Measurements from ENCODE around the gene RAI1. TPM values are rescaled to one million over a fixed set of nuclear protein-coding genes. Genes with fewer than 3 reads are reported as not detected.
A peak's percentile ranks its signal among the peaks of the same experiment; 100 is the strongest.

Gene RAI1
- total RNA-seq, 1 donor = 16.0 TPM

DNA sequence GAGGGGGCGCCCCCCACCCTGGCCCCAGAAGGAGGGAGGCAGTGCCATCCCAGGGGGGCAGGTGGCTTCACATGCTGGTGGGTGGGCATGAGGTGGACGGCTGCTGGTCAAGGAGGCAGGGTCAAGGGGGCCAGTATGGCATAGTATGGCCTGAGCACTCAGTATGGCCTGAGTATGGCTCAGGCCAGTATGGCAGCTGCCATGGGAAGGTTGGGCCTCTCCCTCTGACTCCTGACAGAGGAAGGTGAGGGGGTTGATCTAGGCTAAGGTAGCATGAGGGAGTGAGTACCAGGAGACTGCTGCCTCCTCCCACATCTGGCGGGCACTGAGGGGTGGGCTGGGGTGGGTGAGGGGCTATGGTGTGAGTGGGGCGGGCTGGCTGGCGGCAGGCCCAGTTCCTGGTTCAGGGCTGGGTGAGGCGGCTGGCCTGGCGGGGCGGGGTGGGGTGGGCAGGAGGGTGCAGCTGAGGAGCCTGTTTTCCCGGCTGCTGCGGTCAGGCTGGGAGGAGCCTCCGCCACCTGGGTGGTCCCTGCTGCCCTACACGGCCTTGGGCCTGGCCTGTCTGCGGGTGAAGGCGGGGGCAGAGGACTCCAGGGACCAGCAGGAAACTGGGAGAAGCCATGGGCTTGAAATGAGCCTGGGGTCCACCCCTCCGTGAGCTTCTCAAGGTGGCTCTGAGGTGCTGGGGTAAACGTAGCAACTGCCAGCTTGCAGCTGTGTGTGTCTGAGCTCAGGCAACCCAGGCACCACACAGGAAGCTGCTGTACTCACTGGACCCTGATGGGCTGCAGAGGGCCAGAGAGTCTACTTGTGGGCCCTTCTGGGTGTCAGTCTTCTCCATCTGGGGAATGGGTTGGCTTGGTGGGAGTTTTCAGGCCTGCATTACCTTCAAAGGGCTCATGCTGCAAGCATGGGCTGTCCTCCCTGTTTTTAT, 57.0 kb downstream of the RAI1 start:
- H3K4me3 ChIP-seq (ENCODE audit: low read depth, low read length) = no peak overlapping the region
- TF ChIP-seq, protein P1, sequence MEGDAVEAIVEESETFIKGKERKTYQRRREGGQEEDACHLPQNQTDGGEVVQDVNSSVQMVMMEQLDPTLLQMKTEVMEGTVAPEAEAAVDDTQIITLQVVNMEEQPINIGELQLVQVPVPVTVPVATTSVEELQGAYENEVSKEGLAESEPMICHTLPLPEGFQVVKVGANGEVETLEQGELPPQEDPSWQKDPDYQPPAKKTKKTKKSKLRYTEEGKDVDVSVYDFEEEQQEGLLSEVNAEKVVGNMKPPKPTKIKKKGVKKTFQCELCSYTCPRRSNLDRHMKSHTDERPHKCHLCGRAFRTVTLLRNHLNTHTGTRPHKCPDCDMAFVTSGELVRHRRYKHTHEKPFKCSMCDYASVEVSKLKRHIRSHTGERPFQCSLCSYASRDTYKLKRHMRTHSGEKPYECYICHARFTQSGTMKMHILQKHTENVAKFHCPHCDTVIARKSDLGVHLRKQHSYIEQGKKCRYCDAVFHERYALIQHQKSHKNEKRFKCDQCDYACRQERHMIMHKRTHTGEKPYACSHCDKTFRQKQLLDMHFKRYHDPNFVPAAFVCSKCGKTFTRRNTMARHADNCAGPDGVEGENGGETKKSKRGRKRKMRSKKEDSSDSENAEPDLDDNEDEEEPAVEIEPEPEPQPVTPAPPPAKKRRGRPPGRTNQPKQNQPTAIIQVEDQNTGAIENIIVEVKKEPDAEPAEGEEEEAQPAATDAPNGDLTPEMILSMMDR (IDR thresholded peaks at IDR 0.05; ENCODE audit: insufficient read depth, low read depth, low read length) = no peak
- peak; percentile 81 for DNase-seq (ENCODE audit: low read depth)

DNA sequence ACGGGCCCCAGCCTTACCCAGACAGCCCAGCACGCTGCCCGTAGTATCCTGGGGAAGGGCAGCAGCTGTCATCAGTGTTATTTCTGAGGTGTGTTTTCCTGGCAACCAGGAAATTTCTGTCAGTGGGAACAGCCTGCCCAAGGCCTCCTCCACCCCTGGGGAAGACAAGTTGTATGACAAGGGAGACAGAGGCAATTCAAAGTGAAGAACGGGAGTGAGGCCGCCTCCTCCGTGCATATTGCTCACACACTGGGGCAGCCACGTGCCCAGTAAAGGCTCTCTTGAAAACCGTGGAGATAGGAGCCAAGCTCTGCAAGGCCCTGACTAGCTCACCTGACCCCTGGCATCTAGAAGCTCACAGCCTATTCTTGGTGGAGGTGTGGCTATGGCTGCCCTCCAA, 57.6 kb downstream of the RAI1 start:
- no peak for DNase-seq (ENCODE audit: low read depth)
- no peak overlapping the region for H3K4me3 ChIP-seq (ENCODE audit: low read depth, low read length)
- TF ChIP-seq, protein P1 (IDR thresholded peaks at IDR 0.05; ENCODE audit: insufficient read depth, low read depth, low read length) = no peak

DNA sequence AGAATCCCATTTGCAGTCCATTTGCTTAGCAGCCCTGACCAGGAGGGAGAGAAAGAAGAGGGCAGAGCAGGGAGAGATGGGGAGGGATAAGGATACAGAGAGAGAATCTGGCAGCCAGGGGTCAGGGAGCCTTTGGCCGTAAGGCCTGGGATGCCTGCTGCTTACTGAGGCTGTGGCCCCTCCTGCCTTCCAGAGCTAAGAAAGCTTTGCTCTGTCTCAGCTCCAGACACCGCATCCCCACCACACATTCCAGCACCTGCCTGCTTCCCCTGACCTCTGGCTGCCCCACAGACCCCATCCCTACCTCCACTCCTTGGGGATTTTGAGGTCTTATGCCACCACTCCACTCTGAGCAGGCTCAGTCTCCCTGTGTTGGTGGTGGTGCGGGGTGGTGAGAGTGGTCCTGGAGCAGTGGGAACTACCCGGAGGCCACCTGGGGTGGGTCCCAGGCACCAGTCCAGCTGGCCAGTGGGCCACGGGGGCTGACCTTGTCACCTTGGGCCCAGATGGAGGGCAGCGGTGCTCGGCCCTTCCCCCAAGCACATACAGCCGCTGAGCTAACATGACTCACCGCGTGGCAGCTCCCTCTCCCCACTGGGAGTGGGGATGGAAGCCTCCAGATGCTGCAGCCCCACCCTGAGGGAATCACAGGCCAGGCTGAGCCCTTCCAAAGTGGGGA, 58.3 kb downstream of the RAI1 start:
- TF ChIP-seq, protein P1 (IDR thresholded peaks at IDR 0.05; ENCODE audit: insufficient read depth, low read depth, low read length) = no peak
- H3K4me3 ChIP-seq (ENCODE audit: low read depth, low read length) = no peak overlapping the region
- DNase-seq (ENCODE audit: low read depth) = peak; percentile 73

DNA sequence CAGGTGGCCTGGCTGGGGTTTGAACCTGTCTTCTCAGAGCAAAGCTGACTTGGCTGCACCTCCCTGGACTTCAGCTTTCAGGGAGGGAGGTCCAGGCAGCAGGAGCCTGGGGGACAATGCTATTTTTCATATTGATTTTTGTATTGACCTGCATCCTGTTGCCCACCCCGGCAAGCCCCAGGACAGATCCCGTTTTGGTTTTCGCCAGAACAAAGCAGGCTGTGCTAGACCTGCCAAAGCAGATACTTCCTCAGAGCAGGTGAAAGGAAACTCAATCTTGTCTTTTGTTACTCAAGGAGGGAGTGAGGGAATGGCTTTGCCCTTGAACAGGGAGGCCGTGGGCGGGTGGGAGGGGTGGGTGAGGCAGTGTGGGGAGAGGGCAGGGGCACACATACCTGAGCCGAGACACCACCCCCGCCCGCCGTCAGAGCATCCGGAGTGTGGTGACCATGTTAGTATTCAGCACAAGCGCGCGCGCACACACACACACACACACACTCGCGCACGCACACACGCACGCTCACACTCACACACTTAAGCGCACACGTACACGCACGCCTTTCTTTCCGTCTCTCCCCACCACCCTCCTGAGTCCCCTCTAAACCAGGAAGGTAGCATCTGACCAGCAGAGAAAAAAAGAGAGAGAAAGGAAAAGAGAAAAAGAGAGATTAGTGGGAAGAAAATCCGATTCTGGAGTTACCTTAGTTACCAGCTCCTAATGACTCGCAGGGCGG, 59.5 kb downstream of the RAI1 start:
- DNase-seq (ENCODE audit: low read depth) = no peak
- no peak overlapping the region for H3K4me3 ChIP-seq (ENCODE audit: low read depth, low read length)
- TF ChIP-seq, protein P1 (IDR thresholded peaks at IDR 0.05; ENCODE audit: insufficient read depth, low read depth, low read length) = no peak

DNA sequence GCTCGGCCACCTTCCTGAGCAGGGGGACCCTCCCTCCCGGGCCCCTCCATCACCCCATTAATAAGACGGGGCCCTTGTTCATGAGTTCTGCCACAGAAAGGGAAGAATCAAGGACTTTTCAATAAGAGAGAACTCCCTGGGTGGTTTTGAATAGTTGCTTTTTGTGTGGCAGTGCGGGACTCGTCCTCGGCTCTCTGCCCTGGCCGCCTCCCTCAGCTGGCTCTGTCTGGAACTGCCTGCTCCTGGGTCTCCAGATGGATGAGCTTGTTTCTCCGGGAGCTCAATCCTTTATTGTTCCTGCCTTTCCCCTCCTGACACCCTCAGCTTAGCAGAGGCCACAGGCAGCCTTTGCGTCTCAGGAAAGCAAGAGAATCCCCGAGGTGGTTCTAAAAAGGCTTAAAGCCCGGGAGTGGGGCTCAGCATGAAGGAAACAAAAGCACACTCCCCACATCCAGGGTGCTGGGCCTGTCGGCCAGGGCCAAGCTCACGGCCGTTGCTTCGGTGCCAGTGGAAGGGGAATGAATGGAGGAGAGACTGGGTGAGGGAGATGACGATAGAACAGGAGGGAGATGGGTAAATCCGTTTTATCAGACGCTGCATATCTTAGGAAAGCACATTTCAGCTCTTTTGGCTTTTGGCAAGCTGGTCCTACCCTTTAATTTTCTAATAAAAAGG, 60.2 kb downstream of the RAI1 start:
- TF ChIP-seq, protein P1 (IDR thresholded peaks at IDR 0.05; ENCODE audit: insufficient read depth, low read depth, low read length) = peak; percentile 38
- DNase-seq (ENCODE audit: low read depth) = no peak
- no peak overlapping the region for H3K4me3 ChIP-seq (ENCODE audit: low read depth, low read length)

DNA sequence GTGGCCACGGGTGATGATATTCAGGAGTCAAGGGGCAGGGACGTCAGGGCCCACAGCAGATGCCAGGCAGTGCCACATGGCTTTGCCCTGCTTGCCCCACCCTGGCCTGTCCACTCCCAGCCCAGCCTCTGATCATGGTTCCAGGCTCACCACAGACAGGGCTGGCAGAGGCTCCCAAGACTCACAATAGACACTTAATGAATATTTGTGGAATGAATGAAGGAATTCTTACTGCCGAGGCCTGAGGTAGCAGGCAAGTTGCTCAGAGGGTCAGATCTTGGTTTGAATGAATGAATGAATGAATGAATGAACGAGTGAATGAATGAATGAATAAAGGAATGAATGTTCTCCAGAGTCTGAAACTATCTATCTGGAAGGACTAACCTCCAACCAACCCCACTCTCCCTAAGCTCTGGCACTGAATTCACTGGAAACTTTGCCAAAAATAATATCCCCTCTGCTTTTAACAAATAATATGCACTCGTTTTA, 60.9 kb downstream of the RAI1 start:
- DNase-seq (ENCODE audit: low read depth) = no peak
- TF ChIP-seq, protein P1 (IDR thresholded peaks at IDR 0.05; ENCODE audit: insufficient read depth, low read depth, low read length) = no peak

More for the DNA sequence above, 60.9 kb downstream of the RAI1 start:
- H3K4me3 ChIP-seq (ENCODE audit: low read depth, low read length) = no peak overlapping the region

Measured in fibroblast of villous mesenchyme (primary cell).